SK-N-SH (cell line): ENCODE results near the gene CFAP100.

Source experiments
- CTCF ChIP-seq: fragments of 200-600 bp; sonication (generic); IDR thresholded peaks from 2 replicates; pipeline ENCODE4 v1.6.1; 2017; ENCODE audit warnings: antibody characterized with exemption, mild to moderate bottlenecking, moderate library complexity
- EZH2phosphoT487 ChIP-seq: fragments of 200-600 bp; sonication (generic); IDR thresholded peaks from 2 replicates; pipeline ENCODE4 v1.6.1; 2017; ENCODE audit warnings: low read depth, mixed run types, mild to moderate bottlenecking, antibody characterized with exemption, moderate library complexity, borderline replicate concordance
- FOXM1 ChIP-seq: IDR thresholded peaks from 2 replicates; pipeline ENCODE4 v1.4.0; 2012; ENCODE audit warnings: low read depth, mild to moderate bottlenecking
- GABPA ChIP-seq: IDR thresholded peaks from 2 replicates; pipeline ENCODE4 v1.4.0; 2012; ENCODE audit warnings: low read depth, mild to moderate bottlenecking
- MAX ChIP-seq: IDR thresholded peaks from 2 replicates; pipeline ENCODE4 v1.4.0; 2012; ENCODE audit warnings: low read depth
- PBX3 ChIP-seq: IDR thresholded peaks from 2 replicates; pipeline ENCODE4; 2012
- POLR2AphosphoS5 ChIP-seq: IDR thresholded peaks from 2 replicates; pipeline ENCODE4 v1.6.1; 2012; ENCODE audit warnings: low read depth, low read length
- RAD21 ChIP-seq: IDR thresholded peaks from 2 replicates; pipeline ENCODE4 v1.6.1; 2012; ENCODE audit warnings: mild to moderate bottlenecking, low read length
- REST ChIP-seq: IDR thresholded peaks from 2 replicates; pipeline ENCODE4 v1.6.1; 2012; ENCODE audit warnings: mild to moderate bottlenecking, low read depth, low read length, moderate library complexity
- RFX5 ChIP-seq: IDR thresholded peaks from 2 replicates; pipeline ENCODE4 v1.6.1; 2012; ENCODE audit warnings: mild to moderate bottlenecking, improper control_type of control experiment, low read length
- TAF1 ChIP-seq: IDR thresholded peaks from 2 replicates; pipeline ENCODE4 v1.6.1; 2012; ENCODE audit warnings: low read depth, mild to moderate bottlenecking, low read length, moderate library complexity, borderline replicate concordance
- USF1 ChIP-seq: IDR thresholded peaks from 2 replicates; pipeline ENCODE4 v1.4.0; 2012; ENCODE audit warnings: low read depth, borderline replicate concordance
- USF2 ChIP-seq: fragments of 150-350 bp; IDR thresholded peaks from 2 replicates; pipeline ENCODE4 v1.6.1; 2017; ENCODE audit warnings: antibody characterized with exemption, low read length, low read depth, borderline replicate concordance
- ZBTB33 ChIP-seq: IDR thresholded peaks from 2 replicates; pipeline ENCODE4 v1.4.0; 2012; ENCODE audit warnings: low read depth, borderline replicate concordance

- TF ChIP-seq GABPA, result no peak
- TF ChIP-seq MAX, result no peak
- no peak for TF ChIP-seq ZBTB33
- no peak for TF ChIP-seq RFX5
- no peak for TF ChIP-seq FOXM1
- no peak for TF ChIP-seq CTCF
- TF ChIP-seq EZH2phosphoT487, result no peak
- no peak for TF ChIP-seq USF1
- TF ChIP-seq POLR2AphosphoS5, result no peak
- no peak for TF ChIP-seq USF2
- no peak for TF ChIP-seq TAF1
- no peak for TF ChIP-seq REST
- no peak for TF ChIP-seq RAD21
- TF ChIP-seq PBX3, result no peak
Observed at GRCh38 chr3:126480206-126480605, 85.5 kb downstream of the CFAP100 start.
